CD4-positive, CD25-positive, alpha-beta regulatory T cell (primary cell): ENCODE measurements around the gene PPP2R2B. TPM values are rescaled to one million over a fixed set of nuclear protein-coding genes. Genes with fewer than 3 reads are reported as not detected.
"Not testable (repeated sequence)": the region's sequence is repeated elsewhere in the genome, so short reads cannot be mapped to it uniquely, and the experiment has no call there.

Experiments used
- ATAC-seq, 2 donors: fragments of 150-1000 bp; cut with Tn5 transposase; one replicate each; pipeline ENCODE4 v1.10.0; 2021; ENCODE audit warnings: low read depth in 2 of 2, moderate number of reproducible peaks in 2 of 2, moderate library complexity in 1 of 2
- DNase-seq, 3 donors: peaks; one replicate each; pipeline versions ENCODE4 v3.0.0 to v3.0.0-alpha.2; 2012 to 2022; ENCODE audit warnings: mixed read lengths in 1 of 3
- H3K27ac ChIP-seq: one replicate; pipeline ENCODE4 v1.7.0; 2013; ENCODE audit warnings: mild to moderate bottlenecking, low read length; ENCODE audit not compliant: insufficient read depth, poor library complexity, severe bottlenecking
- H3K27me3 ChIP-seq: one replicate; pipeline ENCODE4 v1.7.0; 2013; ENCODE audit warnings: low read length; ENCODE audit not compliant: control insufficient read depth, insufficient read depth
- H3K36me3 ChIP-seq: one replicate; pipeline ENCODE4 v1.7.0; 2013; ENCODE audit warnings: mild to moderate bottlenecking, low read length, moderate library complexity; ENCODE audit not compliant: control insufficient read depth, insufficient read depth
- H3K4me1 ChIP-seq: 2 replicates; pipeline ENCODE4 v1.7.0; 2013; ENCODE audit warnings: mild to moderate bottlenecking, low read length; ENCODE audit not compliant: insufficient read depth, control insufficient read depth, poor library complexity, severe bottlenecking
- H3K4me3 ChIP-seq: one replicate; pipeline ENCODE4 v1.7.0; 2013; ENCODE audit warnings: low read depth, mild to moderate bottlenecking, low read length, moderate library complexity
- H3K9me3 ChIP-seq, 2 experiments: 1 replicate in 1 of 2; 2 replicates in 1 of 2; pipeline ENCODE4 v1.7.0; 2013; ENCODE audit warnings: low read length in 2 of 2, mild to moderate bottlenecking in 1 of 2, moderate library complexity in 1 of 2; ENCODE audit not compliant: control insufficient read depth in 2 of 2
- H3K27ac Mint-ChIP-seq, 3 donors: one replicate each; pipeline ENCODE4 v1.8.0; 2020 to 2022; ENCODE audit warnings: mild to moderate bottlenecking in 3 of 3, mixed read lengths in 3 of 3, moderate library complexity in 2 of 3
- H3K27me3 Mint-ChIP-seq: one replicate; pipeline ENCODE4 v1.8.0; 2022; ENCODE audit warnings: mild to moderate bottlenecking, mixed read lengths
- H3K36me3 Mint-ChIP-seq: one replicate; pipeline ENCODE4 v1.8.0; 2020; ENCODE audit warnings: mixed read lengths
- H3K4me1 Mint-ChIP-seq, 4 donors: one replicate each; pipeline ENCODE4 v1.8.0; 2020 to 2022; ENCODE audit warnings: mixed read lengths in 4 of 4, mild to moderate bottlenecking in 1 of 4
- H3K4me3 Mint-ChIP-seq, 4 donors: one replicate each; pipeline ENCODE4 v1.8.0; 2020 to 2022; ENCODE audit warnings: mild to moderate bottlenecking in 4 of 4, mixed read lengths in 4 of 4, moderate library complexity in 3 of 4
- H3K9me3 Mint-ChIP-seq, 7 donors: one replicate each; pipeline ENCODE4 v1.8.0; 2020 to 2022; ENCODE audit warnings: mixed read lengths in 7 of 7, mild to moderate bottlenecking in 3 of 7, moderate library complexity in 2 of 7
- polyA plus RNA-seq, 4 donors: library from polyadenylated mRNA; unstranded; fragments of 300-500 nt; fragmentation: Illumina TruSeq; gene quantifications; one replicate each; pipeline ENCODE4 v1.2.3, GENCODE V29; 2021
- total RNA-seq: library from RNA; stranded (reverse); gene quantifications from one replicate; pipeline ENCODE4 v1.2.3, GENCODE V29; 2022

The PPP2R2B gene
- total and polyA plus RNA-seq, 5 donors from 2014 or later: 6.1 to 16.7 (median 14.5) TPM

DNA sequence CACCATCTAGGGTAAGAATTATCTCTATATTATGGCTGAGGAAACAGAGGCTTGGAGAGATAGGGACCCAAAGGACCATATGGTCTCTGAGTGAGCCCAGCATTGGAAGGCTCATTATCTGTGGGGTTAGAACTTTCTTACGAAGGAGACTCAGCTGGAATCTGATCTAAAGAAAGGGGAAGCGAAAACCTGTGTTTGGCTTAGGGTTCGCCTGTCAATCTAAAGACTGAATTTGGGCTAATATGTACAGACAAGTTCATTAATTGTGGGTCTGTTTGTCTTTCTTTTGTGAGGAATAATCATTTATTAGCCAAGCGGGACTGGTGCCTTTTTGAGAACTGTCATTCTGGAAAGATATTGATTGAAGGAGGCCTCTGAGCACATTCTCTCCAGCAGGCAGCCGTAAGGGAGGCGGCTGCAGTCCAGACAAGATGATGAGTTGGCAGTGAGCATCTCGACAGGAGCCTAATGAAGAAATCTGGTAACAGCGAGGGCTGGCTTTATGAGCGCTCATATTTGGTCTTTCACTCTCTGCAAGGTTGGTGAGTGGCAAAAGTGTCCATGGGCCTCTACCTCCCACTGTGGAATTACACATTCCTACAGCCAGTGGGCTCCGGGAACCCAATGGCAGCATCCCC lies 258.4 kb downstream of the PPP2R2B start:
- Mint-ChIP-seq H3K4me3 (no peak overlapping the region), H3K36me3 (no peaks in the 10 kb centered on the region), H3K9me3 (peaks cover 0 to 11% (median 3%) of the 10 kb centered on the region in 7 donors), H3K27me3 (no peaks in the 10 kb centered on the region), H3K27ac (no peak overlapping the region), H3K4me1 (no peaks in the 10 kb centered on the region)
- H3K4me3 ChIP-seq: no peak overlapping the region
- no peaks in the 10 kb centered on the region for H3K4me1 ChIP-seq
- ATAC-seq: no peak
- no peaks in the 10 kb centered on the region for H3K27me3 ChIP-seq
- no peaks in the 10 kb centered on the region for H3K36me3 ChIP-seq
- no peaks in the 10 kb centered on the region for H3K9me3 ChIP-seq
- DNase-seq: no peak
- no peak overlapping the region for H3K27ac ChIP-seq

DNA sequence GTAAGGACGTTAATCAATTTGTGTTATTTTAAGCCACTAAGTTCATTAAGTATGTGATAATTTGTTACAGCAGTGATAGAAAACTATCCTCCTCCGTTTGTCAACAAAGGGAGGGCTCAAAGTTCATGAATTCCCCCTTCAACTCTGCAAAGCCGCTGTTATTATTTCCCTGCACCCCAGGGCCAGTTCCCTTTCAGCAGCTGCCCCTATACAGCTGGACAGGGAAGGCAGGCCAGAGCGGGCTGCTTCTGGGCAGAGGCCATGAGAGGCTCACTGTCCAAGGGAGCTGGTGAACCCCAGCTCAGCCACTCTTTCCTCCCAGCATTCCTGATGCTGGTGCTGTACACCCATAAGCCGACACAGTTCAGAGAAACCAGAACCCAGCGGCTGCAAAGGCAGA lies 260.1 kb downstream of the PPP2R2B start:
- Histone ChIP-seq H3K27ac (no peak overlapping the region), H3K9me3 (no peaks in the 10 kb centered on the region), H3K4me1 (no peaks in the 10 kb centered on the region), H3K4me3 (no peak overlapping the region), H3K27me3 (no peaks in the 10 kb centered on the region), H3K36me3 (no peaks in the 10 kb centered on the region)
- Mint-ChIP-seq H3K4me1 (no peaks in the 10 kb centered on the region), H3K9me3 (peaks cover 0 to 11% (median 3%) of the 10 kb centered on the region in 7 donors), H3K36me3 (no peaks in the 10 kb centered on the region), H3K4me3 (no peak overlapping the region), H3K27me3 (no peaks in the 10 kb centered on the region), H3K27ac (no peak overlapping the region)
- ATAC-seq: no peak
- DNase-seq: no peak

DNA sequence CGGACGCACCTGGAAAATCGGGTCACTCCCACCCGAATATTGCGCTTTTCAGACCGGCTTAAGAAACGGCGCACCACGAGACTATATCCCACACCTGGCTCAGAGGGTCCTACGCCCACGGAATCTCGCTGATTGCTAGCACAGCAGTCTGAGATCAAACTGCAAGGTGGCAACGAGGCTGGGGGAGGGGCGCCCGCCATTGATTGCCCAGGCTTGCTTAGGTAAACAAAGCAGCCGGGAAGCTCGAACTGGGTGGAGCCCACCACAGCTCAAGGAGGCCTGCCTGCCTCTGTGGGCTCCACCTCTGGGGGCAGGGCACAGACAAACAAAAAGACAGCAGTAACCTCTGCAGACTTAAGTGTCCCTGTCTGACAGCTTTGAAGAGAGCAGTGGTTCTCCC lies 268.8 kb downstream of the PPP2R2B start:
- ATAC-seq, H3K27ac ChIP-seq, H3K4me1 Mint-ChIP-seq, H3K27me3 Mint-ChIP-seq, H3K4me3 ChIP-seq, H3K9me3 Mint-ChIP-seq, H3K27me3 ChIP-seq, H3K36me3 ChIP-seq, H3K4me1 ChIP-seq, DNase-seq, H3K36me3 Mint-ChIP-seq, H3K27ac Mint-ChIP-seq, H3K9me3 ChIP-seq, H3K4me3 Mint-ChIP-seq: not testable (repeated sequence)

DNA sequence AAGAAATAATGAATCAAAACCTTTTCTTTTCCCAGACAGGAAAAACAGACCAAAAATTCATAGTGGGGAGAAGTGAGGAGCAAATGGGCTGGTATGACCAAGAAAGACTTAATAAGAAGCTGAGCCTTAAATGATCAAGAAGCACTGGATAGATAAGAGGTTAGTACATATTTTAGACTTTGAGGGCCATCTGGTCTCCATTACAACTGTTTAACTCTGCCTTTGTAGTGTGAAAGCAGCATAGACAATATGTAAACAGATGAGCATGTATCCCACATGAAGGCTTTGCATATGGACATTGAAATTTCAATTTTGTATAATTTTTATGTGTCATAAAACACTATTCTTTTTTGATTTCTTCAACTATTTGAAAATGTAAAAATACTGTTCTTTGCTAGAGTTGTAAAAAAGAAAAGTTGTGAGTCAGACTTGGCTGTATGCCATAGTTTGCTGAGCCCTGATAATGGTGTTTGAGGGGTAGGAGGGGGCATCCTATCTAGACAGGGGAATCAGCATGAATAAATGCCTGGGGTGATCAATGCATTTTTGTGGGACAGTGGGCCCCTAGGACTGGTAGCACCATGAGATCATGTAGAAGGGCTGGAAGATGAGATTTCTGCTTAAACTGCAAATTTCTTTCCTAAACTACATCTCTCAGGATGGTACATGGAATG lies 270.8 kb downstream of the PPP2R2B start:
- H3K36me3 Mint-ChIP-seq: peaks cover 6% of the 10 kb centered on the region
- H3K27ac ChIP-seq: no peak overlapping the region
- no peak overlapping the region for H3K27ac Mint-ChIP-seq
- H3K36me3 ChIP-seq: no peaks in the 10 kb centered on the region
- DNase-seq (no peak), ATAC-seq (no peak)
- H3K4me1 Mint-ChIP-seq: no peaks in the 10 kb centered on the region
- H3K27me3 Mint-ChIP-seq: no peaks in the 10 kb centered on the region
- no peak overlapping the region for H3K4me3 Mint-ChIP-seq
- H3K9me3 ChIP-seq: no peaks in the 10 kb centered on the region
- no peaks in the 10 kb centered on the region for H3K27me3 ChIP-seq
- no peak overlapping the region for H3K4me3 ChIP-seq
- H3K9me3 Mint-ChIP-seq: peaks cover 0 to 3% (median 1%) of the 10 kb centered on the region in 7 donors
- no peaks in the 10 kb centered on the region for H3K4me1 ChIP-seq

DNA sequence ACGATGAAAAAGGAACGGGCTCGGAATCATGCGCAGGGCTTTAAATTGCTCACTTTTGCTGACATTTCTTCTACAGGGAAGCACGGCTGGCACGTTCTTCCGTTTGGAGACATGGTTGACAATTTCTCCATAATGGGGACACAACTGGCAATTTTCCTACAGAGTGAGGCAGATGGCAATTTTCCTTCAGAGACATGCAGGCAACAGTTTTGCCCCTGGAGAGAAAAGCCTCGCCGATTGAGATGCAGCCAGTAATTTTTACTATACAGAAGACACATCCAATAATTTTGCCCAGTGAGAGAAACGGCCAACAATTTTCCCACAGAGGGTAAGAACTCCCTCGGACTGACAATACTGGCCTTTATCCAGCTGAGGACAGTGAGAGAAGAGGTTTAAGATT lies 271.7 kb downstream of the PPP2R2B start:
- H3K36me3 ChIP-seq: no peaks in the 10 kb centered on the region

DNA sequence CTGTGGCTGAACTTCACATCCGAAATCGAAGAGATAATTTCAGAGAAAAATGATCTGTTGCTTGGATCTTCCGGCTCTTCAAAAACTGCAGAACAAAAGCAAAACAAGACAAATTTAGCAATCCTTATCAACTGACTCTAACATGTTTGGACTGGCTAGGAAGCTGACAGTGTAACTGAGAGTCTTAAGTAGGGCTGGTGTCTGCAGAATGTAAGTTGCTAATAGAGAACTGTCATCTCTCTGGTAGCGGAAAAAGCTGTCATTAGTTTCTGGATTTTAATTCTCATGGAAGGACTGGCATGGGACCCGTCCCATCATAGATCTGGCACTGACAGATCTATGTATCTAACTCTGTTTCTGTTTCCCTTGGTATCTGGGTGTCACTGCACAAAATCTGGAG lies 278.2 kb downstream of the PPP2R2B start:
- Mint-ChIP-seq H3K36me3 (no peaks in the 10 kb centered on the region), H3K4me3 (no peak overlapping the region), H3K9me3 (peaks cover 0 to 2% (median 0%) of the 10 kb centered on the region in 7 donors), H3K4me1 (no peaks in the 10 kb centered on the region), H3K27me3 (no peaks in the 10 kb centered on the region), H3K27ac (no peak overlapping the region)
- H3K4me1 ChIP-seq: no peaks in the 10 kb centered on the region
- ATAC-seq (no peak), DNase-seq (no peak)
- H3K9me3 ChIP-seq: no peaks in the 10 kb centered on the region
- H3K27me3 ChIP-seq: no peaks in the 10 kb centered on the region
- H3K4me3 ChIP-seq: no peak overlapping the region
- H3K27ac ChIP-seq: no peak overlapping the region
- no peaks in the 10 kb centered on the region for H3K36me3 ChIP-seq

More for the DNA sequence above, 271.7 kb downstream of the PPP2R2B start:
- Histone ChIP-seq H3K4me3 (no peak overlapping the region), H3K9me3 (no peaks in the 10 kb centered on the region), H3K4me1 (no peaks in the 10 kb centered on the region), H3K27ac (no peak overlapping the region), H3K27me3 (no peaks in the 10 kb centered on the region)
- peaks cover 0 to 3% (median 1%) of the 10 kb centered on the region in 7 donors for H3K9me3 Mint-ChIP-seq
- H3K27ac Mint-ChIP-seq: no peak overlapping the region
- H3K4me1 Mint-ChIP-seq: no peaks in the 10 kb centered on the region
- no peak overlapping the region for H3K4me3 Mint-ChIP-seq
- peaks cover 6% of the 10 kb centered on the region for H3K36me3 Mint-ChIP-seq
- ATAC-seq (no peak), DNase-seq (no peak)
- no peaks in the 10 kb centered on the region for H3K27me3 Mint-ChIP-seq

DNA sequence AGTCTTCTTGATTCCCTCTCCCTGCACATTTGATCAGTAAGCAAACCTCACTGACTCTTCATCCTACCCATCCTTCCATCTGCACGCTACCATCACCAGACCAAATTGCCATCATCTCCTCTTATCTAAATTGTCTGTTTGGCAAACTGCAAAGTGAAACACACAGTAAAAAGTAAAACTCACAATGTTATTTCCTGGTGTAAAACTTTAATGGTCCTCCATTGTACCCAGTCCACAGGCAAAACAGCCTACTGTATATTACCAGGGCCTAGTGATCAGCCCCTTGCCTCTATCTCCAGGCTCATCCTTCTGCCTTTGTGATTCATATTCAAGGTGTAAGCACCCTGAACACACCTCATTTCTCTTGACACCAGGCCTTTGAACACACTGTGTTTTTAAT lies 279.3 kb downstream of the PPP2R2B start:
- no peaks in the 10 kb centered on the region for H3K27me3 ChIP-seq
- ATAC-seq (no peak), DNase-seq (no peak)
- H3K36me3 ChIP-seq: peaks cover 4% of the 10 kb centered on the region
- H3K27ac ChIP-seq: no peak overlapping the region
- Mint-ChIP-seq H3K36me3 (no peaks in the 10 kb centered on the region), H3K4me1 (no peaks in the 10 kb centered on the region), H3K4me3 (no peak overlapping the region), H3K27me3 (no peaks in the 10 kb centered on the region), H3K27ac (no peak overlapping the region), H3K9me3 (no peaks in the 10 kb centered on the region)
- no peaks in the 10 kb centered on the region for H3K4me1 ChIP-seq
- no peak overlapping the region for H3K4me3 ChIP-seq
- no peaks in the 10 kb centered on the region for H3K9me3 ChIP-seq

DNA sequence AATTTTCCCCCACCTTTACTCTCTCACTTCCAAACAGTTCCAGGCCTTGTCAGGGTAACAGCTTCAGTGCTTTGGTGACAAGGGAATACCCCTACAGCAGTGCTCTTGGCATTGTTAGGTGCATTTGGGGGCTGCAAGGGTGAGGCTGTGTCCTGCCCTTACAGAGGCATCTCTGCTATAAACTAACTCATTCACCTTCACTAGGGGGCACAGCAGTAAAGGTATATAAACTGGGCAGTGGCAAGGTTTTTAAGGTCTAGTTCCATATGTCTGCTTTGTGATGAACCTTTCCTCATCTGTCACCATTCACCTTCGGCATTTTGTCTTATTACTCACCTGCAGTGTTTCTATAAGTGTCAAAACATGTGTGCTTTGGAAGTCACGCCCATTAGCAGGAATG lies 283.5 kb downstream of the PPP2R2B start:
- Histone ChIP-seq H3K27me3 (no peaks in the 10 kb centered on the region), H3K4me1 (no peaks in the 10 kb centered on the region), H3K36me3 (peaks cover 18% of the 10 kb centered on the region), H3K9me3 (no peaks in the 10 kb centered on the region), H3K4me3 (no peak overlapping the region), H3K27ac (no peak overlapping the region)
- Mint-ChIP-seq H3K27ac (no peak overlapping the region), H3K4me3 (no peak overlapping the region), H3K9me3 (no peaks in the 10 kb centered on the region), H3K36me3 (peaks cover 2% of the 10 kb centered on the region), H3K27me3 (no peaks in the 10 kb centered on the region), H3K4me1 (no peaks in the 10 kb centered on the region)
- no peak for DNase-seq
- ATAC-seq: no peak
